ENCODE results near the gene ITPR2. TPM values are rescaled to one million over a fixed set of nuclear protein-coding genes. Genes with fewer than 3 reads are reported as not detected.
"Not testable (repeated sequence)": the region's sequence is repeated elsewhere in the genome, so short reads cannot be mapped to it uniquely, and the experiment has no call there.

Gene ITPR2
- polyA plus RNA-seq, 1 donor = 16.5 TPM

DNA sequence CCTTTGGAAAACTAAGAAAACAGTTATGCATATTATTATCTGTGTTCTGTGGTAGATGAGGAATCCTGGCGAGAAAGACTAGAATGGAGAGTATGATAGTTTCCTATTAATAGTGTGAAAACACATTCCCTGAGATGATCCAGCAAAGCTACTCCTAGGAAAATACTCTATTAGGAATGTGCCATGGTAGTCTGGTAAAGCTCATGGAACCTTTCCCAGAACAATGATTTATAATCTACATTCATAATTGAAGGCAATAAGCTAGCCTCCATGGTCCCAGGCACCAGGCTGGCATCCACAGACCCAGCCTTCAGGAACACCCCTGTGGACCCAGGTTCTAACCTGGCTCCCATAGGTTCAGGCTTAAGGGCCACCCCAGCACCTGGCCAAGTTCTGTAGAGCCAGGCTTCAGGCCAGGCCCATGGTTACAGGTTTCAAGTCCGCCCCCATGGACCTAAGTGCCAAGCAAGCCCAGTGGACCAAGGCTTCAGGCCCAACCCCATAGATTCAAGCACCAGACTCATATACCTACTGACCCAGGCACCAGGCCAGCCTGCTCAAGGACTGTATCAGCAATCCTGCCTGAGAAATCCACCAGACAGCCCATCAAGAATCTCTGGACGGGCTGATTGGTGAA lies 72.2 kb downstream of the ITPR2 start:
- no peak for DNase-seq

GRCh38 chr12:26755362-26755761 lies 77.6 kb downstream of the ITPR2 start:
- not testable (repeated sequence) for DNase-seq

- DNase-seq = no peak
These were observed 78.8 kb downstream of the ITPR2 start for GRCh38 chr12:26754148-26754547.

- DNase-seq = no peak
These were observed 81.8 kb downstream of the ITPR2 start for GRCh38 chr12:26751179-26751578.

DNA sequence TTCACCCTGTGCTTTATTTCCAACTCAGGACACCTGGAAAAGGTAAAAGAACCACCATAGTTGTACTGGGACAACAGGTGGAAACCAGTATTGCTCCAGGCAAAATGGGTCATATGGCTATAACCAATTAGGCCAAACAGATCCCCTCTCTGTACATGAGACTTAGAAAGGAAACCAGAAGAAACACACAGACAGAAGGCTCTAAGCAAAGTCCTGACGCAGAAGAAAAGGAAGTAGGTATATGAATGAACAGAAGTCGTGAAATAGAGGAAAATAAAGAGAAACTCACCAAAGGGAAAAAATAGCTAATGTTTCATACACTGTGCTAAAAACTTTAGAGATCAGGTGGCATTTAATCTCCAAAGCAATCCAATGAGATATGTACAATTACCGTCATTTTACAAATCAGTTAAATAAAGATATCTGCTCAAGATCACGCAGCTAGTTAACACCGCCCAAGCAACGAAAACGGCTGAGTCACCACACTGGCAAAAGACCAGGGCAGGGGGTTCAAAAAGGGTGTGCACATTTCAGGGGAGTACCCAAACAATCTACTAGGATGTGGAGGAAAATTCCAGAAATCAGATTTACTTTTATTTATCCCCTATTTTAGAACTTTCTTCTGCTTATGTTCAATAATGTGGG lies 82.3 kb downstream of the ITPR2 start:
- no peak for DNase-seq

DNA sequence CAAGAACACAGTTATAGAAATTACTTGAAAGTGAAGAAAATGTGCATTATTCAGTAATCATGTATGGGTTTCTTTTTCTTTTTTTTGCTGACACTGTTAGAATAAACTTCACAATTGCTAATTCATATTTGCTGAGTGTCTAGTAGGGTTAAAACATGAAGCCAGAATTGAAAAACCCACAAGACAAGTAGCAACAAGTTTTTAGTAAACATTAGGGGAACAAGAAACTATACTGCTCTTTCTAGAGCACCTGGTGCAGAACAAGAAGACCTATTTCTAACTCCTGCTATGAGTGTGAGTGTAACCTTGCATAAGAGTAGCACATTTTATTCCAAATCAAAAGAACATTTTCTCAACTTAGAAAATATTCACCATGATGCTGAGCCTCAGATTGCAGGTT lies 83.2 kb downstream of the ITPR2 start:
- DNase-seq = no peak

DNA sequence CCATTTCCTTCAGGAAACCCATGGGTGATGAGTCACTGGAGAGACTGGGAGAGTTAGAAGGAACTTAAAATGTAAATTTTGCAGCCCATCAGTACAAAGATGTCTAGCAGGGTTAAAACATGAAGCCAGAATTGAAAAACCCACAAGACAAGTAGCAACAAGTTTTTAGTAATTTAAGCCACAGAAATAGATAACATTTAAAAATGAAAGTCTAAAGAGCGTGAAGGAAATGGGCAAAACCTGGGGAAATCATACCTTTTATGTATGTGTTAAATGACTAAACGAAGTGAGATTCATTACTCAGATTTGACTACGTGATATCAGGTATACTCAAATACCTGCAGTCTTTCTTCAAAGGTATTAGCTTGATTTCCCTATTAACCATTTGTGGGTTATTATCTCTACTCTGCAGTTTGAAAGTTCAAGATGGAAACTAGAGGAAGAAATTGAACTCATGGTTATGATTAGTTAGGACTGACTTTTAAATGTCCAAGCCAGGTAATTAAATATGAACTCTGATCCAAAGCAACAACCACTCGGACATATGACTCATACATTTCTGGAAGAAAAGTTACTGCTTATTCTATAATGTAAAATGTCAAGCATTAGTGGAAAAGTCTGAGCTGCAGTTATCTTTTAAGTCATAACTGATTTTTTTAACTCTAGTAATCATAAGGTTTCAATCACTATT lies 84.1 kb downstream of the ITPR2 start:
- DNase-seq = no peak

GRCh38 chr12:26748412-26748740 lies 84.6 kb downstream of the ITPR2 start:
- no peak for DNase-seq

GRCh38 chr12:26746121-26746714 lies 86.8 kb downstream of the ITPR2 start:
- no peak for DNase-seq

- no peak for DNase-seq
These were observed 88.1 kb downstream of the ITPR2 start for GRCh38 chr12:26744697-26745440.

GRCh38 chr12:26744042-26744626 lies 88.9 kb downstream of the ITPR2 start:
- DNase-seq = no peak

DNA sequence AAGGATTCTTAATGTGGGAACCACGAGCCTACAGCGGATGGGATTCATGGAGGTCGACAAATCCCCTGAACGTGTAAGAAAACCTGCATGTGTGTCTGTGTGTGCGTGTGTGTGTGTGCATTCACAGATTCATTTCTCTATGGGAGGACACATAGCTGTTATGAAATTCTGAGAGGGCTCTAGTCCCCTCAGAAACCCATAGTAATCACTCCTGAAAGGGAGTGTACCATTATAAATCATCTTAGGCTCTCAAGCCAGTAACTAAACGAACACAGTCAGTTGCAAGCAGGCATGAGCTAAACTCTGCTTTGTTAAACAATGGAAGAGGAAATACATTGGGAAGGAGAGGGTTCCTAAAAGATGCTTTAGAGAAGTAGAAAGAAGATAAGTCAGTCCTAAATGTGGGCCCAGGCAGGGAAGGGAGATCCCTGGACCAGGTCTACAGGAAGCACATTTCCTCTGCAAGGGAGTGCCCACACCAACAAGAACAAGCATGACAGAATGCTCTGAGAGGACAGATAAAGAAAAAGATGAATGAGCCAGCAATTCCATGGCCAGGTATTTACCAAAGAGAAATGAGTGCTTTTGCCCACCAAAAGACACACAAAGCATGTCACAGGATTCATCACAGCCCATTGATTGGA lies 91.3 kb downstream of the ITPR2 start:
- no peak for DNase-seq

DNA sequence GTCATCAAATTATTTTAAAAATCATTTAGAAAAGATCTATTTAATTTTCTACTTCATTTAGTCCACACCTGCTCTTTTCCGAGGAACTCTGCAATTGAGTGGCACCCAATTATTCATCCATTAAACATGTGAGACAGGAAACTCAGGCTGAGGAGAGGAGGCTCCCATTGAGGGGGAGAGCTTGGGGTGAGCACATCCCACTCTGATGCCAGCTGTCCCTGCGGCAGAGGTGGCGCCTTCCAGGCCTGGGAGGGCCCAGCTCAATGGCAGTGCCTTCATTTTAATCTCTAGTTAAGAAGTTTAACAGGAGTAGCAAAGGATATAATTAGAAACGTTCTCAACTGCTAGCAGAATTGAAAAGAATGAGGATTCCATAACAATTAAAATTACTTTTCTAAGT lies 92.0 kb downstream of the ITPR2 start:
- DNase-seq = no peak

DNA sequence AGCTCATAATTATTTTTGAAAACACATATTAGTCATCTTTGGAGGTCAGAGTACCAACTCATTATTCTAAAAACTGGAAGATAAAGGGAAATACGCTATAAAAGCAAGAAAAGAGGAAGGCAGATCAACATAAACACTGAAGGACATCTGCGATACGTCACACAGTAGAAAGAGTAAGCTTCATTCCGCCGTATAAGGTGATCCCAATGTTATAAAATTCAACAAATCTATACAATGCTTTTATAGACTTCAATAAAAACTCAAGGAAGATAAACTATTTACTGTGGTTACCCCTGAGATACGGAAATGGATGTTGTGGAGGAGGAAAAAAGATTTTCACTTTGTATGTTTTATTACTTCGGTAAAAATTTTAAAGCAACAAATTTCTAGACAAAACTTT lies 92.6 kb downstream of the ITPR2 start:
- DNase-seq = no peak

GRCh38 chr12:26737487-26738030 lies 95.4 kb downstream of the ITPR2 start:
- DNase-seq = no peak

GRCh38 chr12:26736563-26737486 lies 96.2 kb downstream of the ITPR2 start:
- DNase-seq = no peak

GRCh38 chr12:26735249-26735639 lies 97.8 kb downstream of the ITPR2 start:
- no peak for DNase-seq

DNA sequence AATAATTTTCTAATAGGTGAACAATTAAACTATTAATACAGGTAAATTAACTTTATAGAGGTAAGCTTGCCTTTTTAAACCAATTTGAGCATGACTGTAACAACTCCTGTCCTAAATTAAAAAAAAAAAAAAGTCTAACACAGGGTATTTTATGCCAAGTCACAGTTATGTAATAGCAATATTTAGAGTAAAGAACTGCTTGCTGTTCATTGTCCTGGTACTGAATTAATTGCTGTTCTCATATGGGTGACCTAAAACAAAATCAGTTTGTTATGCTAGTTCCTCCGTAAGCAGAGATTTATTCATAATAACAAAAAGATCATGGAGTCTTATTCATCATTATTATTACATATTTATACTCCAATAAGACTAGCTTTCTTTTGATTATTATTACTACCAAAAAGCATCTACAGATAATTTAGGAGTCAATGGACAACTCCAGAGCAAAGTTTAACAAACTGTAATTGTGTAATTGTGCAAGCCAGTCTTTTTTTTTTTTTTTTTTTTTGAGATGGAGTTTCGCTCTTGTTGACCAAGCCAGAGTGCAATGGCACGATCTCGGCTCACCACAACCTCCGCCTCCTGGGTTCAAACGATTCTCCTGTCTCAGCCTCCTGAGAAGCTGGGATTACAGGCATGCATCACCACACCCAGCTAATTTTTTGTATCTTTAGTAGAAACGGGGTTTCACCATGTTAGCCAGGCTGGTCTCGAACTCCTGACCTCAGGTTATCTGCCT lies 98.3 kb downstream of the ITPR2 start:
- no peak for DNase-seq
